Measurements from ENCODE around the gene LRMDA.

Gene LRMDA

DNA sequence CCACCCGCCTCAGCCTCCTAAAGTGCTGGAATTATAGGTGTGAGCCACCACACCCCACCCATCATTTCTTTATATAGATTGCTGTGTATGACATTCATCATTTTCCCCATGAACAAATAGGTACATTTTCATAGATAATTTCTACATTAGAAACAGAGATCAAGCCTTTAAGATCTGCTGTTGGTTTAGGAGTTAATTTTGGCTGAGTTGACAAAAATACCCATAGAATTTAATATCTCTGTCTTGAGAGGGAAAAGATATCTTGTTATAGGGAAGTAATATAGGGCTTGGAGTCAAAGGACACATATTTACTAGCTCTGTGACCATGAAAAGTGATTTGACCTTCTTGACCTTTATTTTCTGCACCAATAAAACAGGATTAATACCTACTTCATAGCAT is 51.8 kb downstream of the LRMDA start:
- no peak for DNase-seq
- Mint-ChIP-seq H3K27me3 (no peaks in the 10 kb centered on the region), H3K4me1 (no peaks in the 10 kb centered on the region), H3K27ac (no peak overlapping the region), H3K36me3 (no peaks in the 10 kb centered on the region), H3K4me3 (no peak overlapping the region), H3K9me3 (no peaks in the 10 kb centered on the region)
- CTCF ChIA-PET: no interaction called here

- no peaks in the 10 kb centered on the region for H3K36me3 Mint-ChIP-seq
- DNase-seq: no peak
- H3K27ac Mint-ChIP-seq: no peak overlapping the region
- no peak overlapping the region for H3K4me3 Mint-ChIP-seq
- H3K27me3 Mint-ChIP-seq: no peaks in the 10 kb centered on the region
- no peaks in the 10 kb centered on the region for H3K9me3 Mint-ChIP-seq
- CTCF ChIA-PET: no interaction called here
- no peaks in the 10 kb centered on the region for H3K4me1 Mint-ChIP-seq
These were observed 53.3 kb downstream of the LRMDA start for GRCh38 chr10:75484717-75485116.

GRCh38 chr10:75486591-75486990 is 55.2 kb downstream of the LRMDA start:
- Mint-ChIP-seq H3K36me3 (no peaks in the 10 kb centered on the region), H3K27me3 (no peaks in the 10 kb centered on the region), H3K9me3 (no peaks in the 10 kb centered on the region), H3K4me3 (no peak overlapping the region), H3K27ac (no peak overlapping the region), H3K4me1 (no peaks in the 10 kb centered on the region)
- CTCF ChIA-PET: no interaction called here
- no peak for DNase-seq

DNA sequence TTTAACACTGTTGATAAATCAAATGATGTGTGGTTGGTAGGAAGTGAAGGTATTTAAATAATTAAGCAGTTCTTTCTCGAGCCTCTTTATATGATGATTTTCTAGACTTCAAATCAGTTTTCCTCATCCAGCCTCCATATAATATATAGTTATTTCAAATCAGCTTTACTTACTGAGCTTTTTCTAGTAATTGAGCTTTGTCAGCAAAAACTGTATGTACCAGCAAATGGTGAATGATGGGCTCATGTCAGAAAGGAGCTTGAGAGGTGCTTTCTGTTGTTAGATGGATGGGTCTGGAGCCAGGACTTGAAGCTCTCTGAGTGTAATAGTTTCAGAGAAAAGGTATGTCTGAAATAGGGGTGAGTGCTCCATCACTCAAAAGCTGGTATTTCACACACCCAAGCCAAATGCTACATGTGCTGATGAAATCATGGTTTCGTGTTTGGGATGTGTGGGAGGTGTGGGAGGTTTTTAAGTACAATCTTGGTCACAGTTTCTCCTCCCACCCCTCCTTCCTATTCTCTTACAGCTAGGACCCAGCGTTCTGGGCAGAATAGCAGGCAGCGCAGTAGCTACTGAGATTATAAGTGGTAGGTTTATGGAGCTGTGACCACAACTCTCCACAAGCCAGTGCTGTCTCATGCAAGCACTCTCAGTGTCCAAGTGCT is 55.8 kb downstream of the LRMDA start:
- Mint-ChIP-seq H3K4me3 (no peak overlapping the region), H3K9me3 (no peaks in the 10 kb centered on the region), H3K36me3 (no peaks in the 10 kb centered on the region), H3K4me1 (no peaks in the 10 kb centered on the region), H3K27ac (no peak overlapping the region), H3K27me3 (no peaks in the 10 kb centered on the region)
- no peak for DNase-seq
- CTCF ChIA-PET: no interaction called here

DNA sequence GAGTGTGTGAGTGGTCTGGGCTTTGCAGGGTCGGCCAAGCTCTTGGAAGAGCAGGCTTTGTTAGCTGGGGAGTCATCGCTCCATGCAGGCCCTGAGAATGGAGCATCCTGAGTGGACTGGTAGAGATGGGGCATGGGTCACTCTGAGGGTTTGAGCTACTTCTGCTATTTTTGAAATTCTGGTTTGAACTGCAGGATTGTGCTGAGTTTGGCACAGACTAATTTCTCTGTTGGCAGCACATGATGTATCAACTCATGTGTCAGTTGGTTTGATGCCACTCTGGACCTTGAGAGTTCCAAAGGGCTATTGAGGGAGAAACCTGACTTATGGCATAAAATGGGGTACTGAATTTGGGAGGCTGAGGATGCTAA is 56.3 kb downstream of the LRMDA start:
- no peaks in the 10 kb centered on the region for H3K4me1 Mint-ChIP-seq
- CTCF ChIA-PET: no interaction called here
- no peak for DNase-seq
- no peak overlapping the region for H3K27ac Mint-ChIP-seq
- H3K9me3 Mint-ChIP-seq: no peaks in the 10 kb centered on the region
- no peak overlapping the region for H3K4me3 Mint-ChIP-seq
- H3K36me3 Mint-ChIP-seq: no peaks in the 10 kb centered on the region
- H3K27me3 Mint-ChIP-seq: no peaks in the 10 kb centered on the region

GRCh38 chr10:75492173-75492925 is 60.9 kb downstream of the LRMDA start:
- CTCF ChIA-PET: no interaction called here
- Mint-ChIP-seq H3K36me3 (no peaks in the 10 kb centered on the region), H3K4me1 (no peaks in the 10 kb centered on the region), H3K27ac (no peak overlapping the region), H3K9me3 (no peaks in the 10 kb centered on the region), H3K4me3 (no peak overlapping the region), H3K27me3 (peaks cover 4% of the 10 kb centered on the region)
- DNase-seq: no peak

- Mint-ChIP-seq H3K27me3 (peaks cover 4% of the 10 kb centered on the region), H3K4me3 (no peak overlapping the region), H3K36me3 (no peaks in the 10 kb centered on the region), H3K9me3 (no peaks in the 10 kb centered on the region), H3K27ac (no peak overlapping the region), H3K4me1 (no peaks in the 10 kb centered on the region)
- no peak for DNase-seq
- CTCF ChIA-PET: no interaction called here
These were observed 62.0 kb downstream of the LRMDA start for GRCh38 chr10:75493464-75493863.

DNA sequence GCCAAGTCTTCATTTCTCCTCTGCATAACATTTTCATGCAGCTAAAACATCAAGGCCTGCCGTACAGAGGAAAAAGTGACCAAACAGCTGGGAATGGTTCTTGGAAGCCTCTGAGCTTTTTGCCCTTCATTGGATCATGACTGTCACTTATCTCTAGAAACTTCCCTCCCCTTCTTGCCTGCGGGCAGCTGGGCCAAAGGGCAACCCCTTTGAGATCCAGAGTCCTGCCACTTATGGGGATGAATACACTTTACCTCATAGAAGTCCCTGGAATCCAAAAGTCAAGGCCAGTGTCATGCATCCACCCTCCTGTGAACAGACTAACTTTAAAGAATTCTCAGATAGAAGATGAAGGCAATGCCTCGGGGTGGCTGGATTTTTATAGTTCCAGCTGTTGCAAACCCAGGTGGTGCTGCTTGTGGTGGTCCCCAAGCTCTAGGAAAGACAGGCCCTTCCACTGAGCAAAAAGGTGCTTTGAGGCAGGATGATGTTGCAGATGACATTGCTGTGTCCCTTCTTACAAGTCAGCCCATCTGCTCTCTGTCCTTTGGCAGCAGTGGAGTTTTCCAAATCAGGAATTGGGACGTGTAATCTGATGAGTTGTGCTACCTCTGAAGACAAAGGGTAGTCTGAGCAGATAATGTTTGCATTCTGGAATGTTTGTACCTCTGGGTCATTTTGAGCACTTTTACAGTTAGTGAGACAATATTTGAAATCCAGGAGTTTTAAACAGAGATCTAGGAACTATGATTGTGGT is 64.2 kb downstream of the LRMDA start:
- Mint-ChIP-seq H3K4me1 (no peaks in the 10 kb centered on the region), H3K27me3 (peaks cover 4% of the 10 kb centered on the region), H3K36me3 (no peaks in the 10 kb centered on the region), H3K9me3 (no peaks in the 10 kb centered on the region), H3K27ac (no peak overlapping the region), H3K4me3 (no peak overlapping the region)
- CTCF ChIA-PET: no interaction called here
- no peak for DNase-seq

DNA sequence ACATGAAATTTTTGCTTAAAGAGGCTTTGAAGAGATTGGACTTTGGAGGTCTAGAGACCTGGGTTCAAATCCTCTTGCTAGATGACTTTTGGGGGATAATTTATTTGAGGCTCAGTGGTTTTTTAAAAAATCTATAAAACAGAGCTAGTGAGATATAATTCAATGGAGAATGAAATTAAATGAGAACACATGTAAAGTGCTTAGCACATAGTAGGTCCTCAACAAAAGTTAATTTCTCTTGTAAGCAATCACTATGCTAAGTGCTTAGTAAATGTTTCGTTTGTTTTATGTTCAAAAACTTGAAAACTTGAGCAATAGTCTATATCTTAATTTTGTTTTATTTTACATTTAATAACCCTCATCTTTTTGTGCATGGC is 64.8 kb downstream of the LRMDA start:
- DNase-seq: no peak
- no peaks in the 10 kb centered on the region for H3K4me1 Mint-ChIP-seq
- CTCF ChIA-PET: no interaction called here

DNA sequence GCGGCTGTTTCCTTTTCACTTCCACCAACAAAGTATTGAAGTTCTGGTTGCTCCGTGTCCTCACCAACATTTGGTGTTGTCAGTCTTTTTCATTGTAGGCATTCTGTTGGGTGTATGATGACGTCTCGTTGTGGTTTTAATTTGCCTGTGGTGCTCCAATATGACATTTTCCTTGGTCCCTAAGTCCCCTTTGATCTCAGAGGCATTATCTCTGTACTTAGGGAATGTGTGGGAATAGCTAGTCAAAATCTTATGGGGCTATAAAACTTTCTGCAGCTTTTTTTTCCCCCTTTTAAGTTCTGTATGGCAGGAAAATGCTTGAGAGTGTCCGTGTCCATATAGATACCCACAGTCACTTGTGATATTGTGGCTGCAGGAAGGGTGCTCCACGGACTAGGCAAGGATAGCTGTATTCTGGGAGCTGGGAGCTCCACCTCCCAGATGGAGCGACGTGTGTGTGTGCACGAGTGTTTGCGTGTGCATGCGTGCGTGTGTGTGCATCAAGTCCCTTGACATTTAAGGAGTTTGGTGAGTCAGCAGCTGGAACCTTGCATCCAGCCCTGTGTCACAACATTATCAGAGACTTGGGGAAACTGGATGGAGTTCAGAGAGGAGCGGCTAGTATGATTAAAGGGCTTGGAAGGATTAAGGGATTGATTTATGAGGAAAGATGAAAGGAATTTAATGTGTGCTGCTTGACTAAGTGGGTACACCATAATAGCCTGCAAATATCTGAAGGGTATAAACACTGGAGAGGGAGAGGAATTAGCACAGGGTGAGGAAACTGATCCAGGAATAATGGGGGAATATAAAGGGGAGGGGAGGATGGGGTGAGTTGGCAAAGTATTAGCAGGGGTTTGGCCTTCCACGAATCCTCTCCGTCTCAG is 66.8 kb downstream of the LRMDA start:
- H3K4me1 Mint-ChIP-seq: no peaks in the 10 kb centered on the region
- CTCF ChIA-PET: no interaction called here
- no peak overlapping the region for H3K4me3 Mint-ChIP-seq
- no peaks in the 10 kb centered on the region for H3K9me3 Mint-ChIP-seq
- H3K27me3 Mint-ChIP-seq: peaks cover 3% of the 10 kb centered on the region
- H3K27ac Mint-ChIP-seq: no peak overlapping the region
- no peak for DNase-seq
- H3K36me3 Mint-ChIP-seq: no peaks in the 10 kb centered on the region

More for the DNA sequence above, 64.8 kb downstream of the LRMDA start:
- no peak overlapping the region for H3K4me3 Mint-ChIP-seq
- H3K9me3 Mint-ChIP-seq: no peaks in the 10 kb centered on the region
- no peaks in the 10 kb centered on the region for H3K36me3 Mint-ChIP-seq
- peaks cover 4% of the 10 kb centered on the region for H3K27me3 Mint-ChIP-seq
- no peak overlapping the region for H3K27ac Mint-ChIP-seq

GRCh38 chr10:75498884-75499350 is 67.5 kb downstream of the LRMDA start:
- no peaks in the 10 kb centered on the region for H3K4me1 Mint-ChIP-seq
- H3K36me3 Mint-ChIP-seq: no peaks in the 10 kb centered on the region
- no peak overlapping the region for H3K27ac Mint-ChIP-seq
- CTCF ChIA-PET: no interaction called here
- H3K9me3 Mint-ChIP-seq: no peaks in the 10 kb centered on the region
- no peaks in the 10 kb centered on the region for H3K27me3 Mint-ChIP-seq
- no peak for DNase-seq
- no peak overlapping the region for H3K4me3 Mint-ChIP-seq

- no peak for DNase-seq
- Mint-ChIP-seq H3K36me3 (no peaks in the 10 kb centered on the region), H3K27ac (no peak overlapping the region), H3K27me3 (no peaks in the 10 kb centered on the region), H3K9me3 (no peaks in the 10 kb centered on the region), H3K4me3 (no peak overlapping the region), H3K4me1 (no peaks in the 10 kb centered on the region)
- CTCF ChIA-PET: no interaction called here
These were observed 68.2 kb downstream of the LRMDA start for GRCh38 chr10:75499556-75500160.

DNA sequence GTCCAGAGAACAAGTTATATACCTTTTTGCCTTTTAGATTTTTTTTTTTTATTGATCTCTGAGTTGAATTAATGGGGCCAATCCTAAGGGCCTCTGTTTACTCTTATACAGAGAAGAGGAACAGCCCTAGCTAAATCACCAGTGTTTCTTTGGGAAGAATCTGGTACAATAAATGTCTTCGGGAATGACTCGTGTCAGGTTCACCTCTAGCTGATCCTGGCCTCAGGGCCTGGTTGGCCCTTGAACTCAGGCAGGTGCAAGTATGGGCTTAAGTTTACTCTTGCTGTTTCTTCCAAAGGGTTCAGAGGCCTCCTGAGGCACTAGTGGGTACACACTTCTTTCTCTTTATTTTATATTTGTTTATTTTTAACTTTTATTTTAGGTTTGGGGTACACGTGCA is 71.0 kb downstream of the LRMDA start:
- H3K4me1 Mint-ChIP-seq: no peaks in the 10 kb centered on the region

GRCh38 chr10:75502838-75503237 is 71.4 kb downstream of the LRMDA start:
- Mint-ChIP-seq H3K4me1 (no peaks in the 10 kb centered on the region), H3K27me3 (no peaks in the 10 kb centered on the region), H3K27ac (no peak overlapping the region), H3K36me3 (no peaks in the 10 kb centered on the region), H3K4me3 (no peak overlapping the region), H3K9me3 (no peaks in the 10 kb centered on the region)
- CTCF ChIA-PET: no interaction called here
- DNase-seq: no peak

More for the DNA sequence above, 71.0 kb downstream of the LRMDA start:
- Mint-ChIP-seq H3K27ac (no peak overlapping the region), H3K27me3 (no peaks in the 10 kb centered on the region), H3K4me3 (no peak overlapping the region), H3K9me3 (no peaks in the 10 kb centered on the region), H3K36me3 (no peaks in the 10 kb centered on the region)
- CTCF ChIA-PET: interaction anchor here (0.5 kb wide), 1 partner anchor 1619 kb away, joined by 3 read pairs; no protein-coding TSS in a partner anchor
- no peak for DNase-seq
